ENCODE data around the gene SLC41A3.

- no peak for TF ChIP-seq CTCF (IDR thresholded peaks at IDR 0.05)
- TF ChIP-seq POLR2AphosphoS5 (IDR thresholded peaks at IDR 0.05): no peak
- no peak for TF ChIP-seq POLR2A (IDR thresholded peaks at IDR 0.05)
- TF ChIP-seq EP300 (IDR thresholded peaks at IDR 0.05): no peak
Measured at GRCh38 chr3:126052196-126053058, 31.5 kb downstream of the SLC41A3 start.
